ENCODE data around the gene HDAC4. TPM values are rescaled to one million over a fixed set of nuclear protein-coding genes. Genes with fewer than 3 reads are reported as not detected.

HDAC4 gene
- total and polyA plus RNA-seq, 3 donors from 2014 or later = 29.0 to 67.5 (median 58.7) TPM

GRCh38 chr2:239331560-239331959, 69.3 kb downstream of the HDAC4 start:
- Histone ChIP-seq H3K27ac (no peak overlapping the region), H3K27me3 (no peaks in the 10 kb centered on the region), H3K4me1 (peaks cover 31% of the 10 kb centered on the region), H3K36me3 (ENCODE audit: low read depth, missing control alignments) (no peaks in the 10 kb centered on the region), H3K4me3 (no peak overlapping the region), H3K9me3 (no peaks in the 10 kb centered on the region)
- DNase-seq = no peak
- intact Hi-C loops (cut with DNase I; ENCODE audit: low total_unique reads) = no loop called here
- TF ChIP-seq POLR2A (IDR thresholded peaks at IDR 0.05) (no peak), CTCF (IDR thresholded peaks at IDR 0.05) (no peak)
- 85 to 92% methylated on average over 24 of the region's 24 CpGs for WGBS, 2 donors

DNA sequence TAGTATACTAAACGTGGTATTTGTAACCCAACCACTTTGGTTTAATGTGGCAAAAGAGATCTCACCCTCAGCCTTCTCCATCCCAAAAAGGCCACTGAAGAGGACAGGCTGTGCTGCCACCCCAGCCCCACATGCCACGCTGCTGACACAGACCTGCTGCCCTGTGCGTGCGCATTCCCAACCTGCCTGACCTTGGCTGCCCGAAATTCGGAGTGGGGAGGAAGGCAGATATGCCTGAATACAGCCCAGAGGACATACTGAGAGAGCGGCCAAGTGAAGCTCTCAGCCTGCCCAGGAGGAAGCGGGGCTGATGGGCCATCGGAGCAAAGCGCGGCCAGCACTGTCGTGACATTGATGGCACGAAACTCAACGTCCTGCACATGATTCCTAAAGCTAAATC, 70.0 kb downstream of the HDAC4 start:
- WGBS, 2 donors = 91 to 92% methylated on average over 14 of the region's 14 CpGs
- intact Hi-C loops (cut with DNase I; ENCODE audit: low total_unique reads) = no loop called here
- Histone ChIP-seq H3K36me3 (ENCODE audit: low read depth, missing control alignments) (no peaks in the 10 kb centered on the region), H3K27me3 (no peaks in the 10 kb centered on the region), H3K4me3 (no peak overlapping the region), H3K27ac (peak overlapping the region; percentile 89 to 90), H3K9me3 (no peaks in the 10 kb centered on the region), H3K4me1 (peaks cover 31% of the 10 kb centered on the region)
- no peak for DNase-seq
- TF ChIP-seq CTCF (IDR thresholded peaks at IDR 0.05) (no peak), POLR2A (IDR thresholded peaks at IDR 0.05) (no peak)

GRCh38 chr2:239329972-239330572, 70.7 kb downstream of the HDAC4 start:
- TF ChIP-seq CTCF (IDR thresholded peaks at IDR 0.05) = no peak
- no peak for TF ChIP-seq POLR2A (IDR thresholded peaks at IDR 0.05)
- no peak for DNase-seq
- Histone ChIP-seq H3K4me3 (no peak overlapping the region), H3K36me3 (ENCODE audit: low read depth, missing control alignments) (no peaks in the 10 kb centered on the region), H3K27me3 (no peaks in the 10 kb centered on the region), H3K9me3 (no peaks in the 10 kb centered on the region), H3K4me1 (peaks cover 31% of the 10 kb centered on the region), H3K27ac (peak overlapping the region; percentile 89 to 90)
- WGBS, 2 donors = 57 to 82% methylated on average over 9 to 14 of the region's 15 CpGs
- intact Hi-C loops (cut with DNase I; ENCODE audit: low total_unique reads) = no loop called here

DNA sequence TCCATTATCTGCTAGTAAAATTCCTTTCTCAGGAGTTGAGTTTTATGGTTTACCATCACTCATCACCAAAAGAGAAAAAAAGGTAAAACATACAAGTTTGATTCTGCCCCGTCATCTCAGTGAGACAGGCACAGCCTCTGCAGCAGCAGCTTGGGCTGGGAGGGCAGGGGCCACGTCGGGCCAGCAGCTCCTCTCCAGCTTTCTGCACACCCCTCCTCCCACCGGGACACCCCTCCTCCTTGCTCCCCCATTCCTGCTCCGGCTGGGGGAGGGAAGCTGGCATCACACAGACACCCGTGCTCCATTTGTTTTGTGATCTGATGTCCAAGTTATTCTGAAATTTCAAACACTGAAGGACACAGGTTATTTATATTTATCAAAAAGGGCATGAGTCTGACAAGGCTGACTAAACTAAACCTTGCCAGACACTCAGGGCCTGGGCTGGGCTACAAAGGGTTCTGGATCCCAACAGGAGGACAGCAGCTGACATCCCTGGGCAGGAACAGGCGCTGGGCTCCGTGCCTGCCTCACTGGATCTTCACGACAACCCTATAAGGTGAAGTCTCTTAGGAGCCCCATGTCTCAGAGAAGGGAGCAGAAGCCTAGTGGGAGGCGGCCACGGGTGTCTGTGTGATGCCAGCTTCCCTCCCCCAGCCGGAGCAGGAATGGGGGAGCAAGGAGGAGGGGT, 71.4 kb downstream of the HDAC4 start:
- peaks cover 31% of the 10 kb centered on the region for H3K4me1 ChIP-seq
- intact Hi-C loops (cut with DNase I; ENCODE audit: low total_unique reads) = no loop called here
- H3K36me3 ChIP-seq (ENCODE audit: low read depth, missing control alignments) = no peaks in the 10 kb centered on the region
- WGBS, 2 donors = 42 to 48% methylated on average over 11 to 12 of the region's 12 CpGs
- H3K27ac ChIP-seq = peak overlapping the region; percentile 89 to 90
- DNase-seq = no peak
- H3K9me3 ChIP-seq = no peaks in the 10 kb centered on the region
- TF ChIP-seq POLR2A (IDR thresholded peaks at IDR 0.05) (no peak), CTCF (IDR thresholded peaks at IDR 0.05) (no peak)
- H3K4me3 ChIP-seq = no peak overlapping the region
- H3K27me3 ChIP-seq = no peaks in the 10 kb centered on the region

All from testis (tissue), 3 donors.